AG04449 (cell line): ENCODE results near the gene IL10.

Source experiments
- CTCF ChIA-PET: fragments of 350-600 bp; formaldehyde crosslinking; extraction: SDS; loops from one replicate; lab custom pipeline; 2021; ENCODE audit warnings: antibody characterized with exemption; lab: Yijun Ruan, JAX
- POLR2A ChIA-PET: fragments of 400-600, 350-600 bp; formaldehyde crosslinking; extraction: SDS; loops from one replicate; lab custom pipeline; 2020; ENCODE audit warnings: antibody characterized with exemption, inconsistent platforms; lab: Yijun Ruan, JAX
- DNase-seq: peaks from one replicate; pipeline ENCODE4 v3.0.0-alpha.2; 2010; ENCODE audit warnings: low read depth, low spot score
- H3K4me3 ChIP-seq: 2 replicates; pipeline ENCODE4 v1.5.1; 2011; ENCODE audit warnings: low read depth, mild to moderate bottlenecking, control low read depth, low read length
- TF ChIP-seq, protein P1 (sequence below): IDR thresholded peaks from one replicate; pipeline ENCODE4 v1.5.1; 2011; ENCODE audit warnings: mild to moderate bottlenecking, moderate library complexity, low read length, control low read depth, inconsistent platforms; ENCODE audit not compliant: insufficient read depth; ENCODE audit errors: missing control alignments

Gene IL10

DNA sequence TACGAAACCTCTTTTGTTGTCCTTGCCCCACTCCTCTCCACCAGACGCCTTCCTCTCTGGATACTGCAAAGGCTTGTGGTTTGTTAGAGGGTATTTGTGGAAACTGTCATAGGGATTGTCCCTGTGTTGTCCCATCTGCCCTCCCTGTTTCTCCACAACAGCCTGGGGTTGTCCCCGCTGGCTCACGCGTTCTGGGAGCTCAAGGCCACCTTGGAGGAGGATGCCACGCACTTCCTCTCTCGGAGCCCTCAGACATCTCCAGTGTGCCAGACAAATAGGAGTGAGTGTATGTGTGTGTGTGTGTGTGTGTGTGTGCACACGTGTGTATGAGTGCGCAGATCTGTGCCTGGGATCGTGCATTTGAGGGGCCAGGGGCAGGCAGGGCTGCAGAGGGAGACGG lies 39.3 kb downstream of the IL10 start:
- POLR2A ChIA-PET, result no interaction called here
- DNase-seq, result no peak
- CTCF ChIA-PET, result interaction anchor here (0.9 to 21.1 kb wide), 11 partner anchors 7 to 249 kb away, joined by 3 to 490 read pairs (median 41); partner anchors contain the start of gene FCMR

DNA sequence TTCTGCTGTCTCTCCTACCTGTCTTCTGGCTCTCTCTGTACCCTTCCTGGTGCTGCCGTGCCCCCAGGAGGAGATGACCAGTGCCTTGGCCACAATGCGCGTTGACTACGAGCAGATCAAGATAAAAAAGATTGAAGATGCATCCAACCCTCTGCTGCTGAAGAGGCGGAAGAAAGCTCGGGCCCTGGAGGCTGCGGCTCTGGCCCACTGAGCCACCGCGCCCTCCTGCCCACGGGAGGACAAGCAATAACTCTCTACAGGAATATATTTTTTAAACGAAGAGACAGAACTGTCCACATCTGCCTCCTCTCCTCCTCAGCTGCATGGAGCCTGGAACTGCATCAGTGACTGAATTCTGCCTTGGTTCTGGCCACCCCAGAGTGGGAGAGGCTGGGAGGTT lies 39.8 kb downstream of the IL10 start:
- CTCF ChIA-PET, result interaction anchor here (1.3 to 21.1 kb wide), 9 partner anchors 10 to 249 kb away, joined by 4 to 490 read pairs (median 47); partner anchors contain the start of gene FCMR
- H3K4me3 ChIP-seq, result no peak overlapping the region
- POLR2A ChIA-PET, result no interaction called here
- TF ChIP-seq, protein P1, sequence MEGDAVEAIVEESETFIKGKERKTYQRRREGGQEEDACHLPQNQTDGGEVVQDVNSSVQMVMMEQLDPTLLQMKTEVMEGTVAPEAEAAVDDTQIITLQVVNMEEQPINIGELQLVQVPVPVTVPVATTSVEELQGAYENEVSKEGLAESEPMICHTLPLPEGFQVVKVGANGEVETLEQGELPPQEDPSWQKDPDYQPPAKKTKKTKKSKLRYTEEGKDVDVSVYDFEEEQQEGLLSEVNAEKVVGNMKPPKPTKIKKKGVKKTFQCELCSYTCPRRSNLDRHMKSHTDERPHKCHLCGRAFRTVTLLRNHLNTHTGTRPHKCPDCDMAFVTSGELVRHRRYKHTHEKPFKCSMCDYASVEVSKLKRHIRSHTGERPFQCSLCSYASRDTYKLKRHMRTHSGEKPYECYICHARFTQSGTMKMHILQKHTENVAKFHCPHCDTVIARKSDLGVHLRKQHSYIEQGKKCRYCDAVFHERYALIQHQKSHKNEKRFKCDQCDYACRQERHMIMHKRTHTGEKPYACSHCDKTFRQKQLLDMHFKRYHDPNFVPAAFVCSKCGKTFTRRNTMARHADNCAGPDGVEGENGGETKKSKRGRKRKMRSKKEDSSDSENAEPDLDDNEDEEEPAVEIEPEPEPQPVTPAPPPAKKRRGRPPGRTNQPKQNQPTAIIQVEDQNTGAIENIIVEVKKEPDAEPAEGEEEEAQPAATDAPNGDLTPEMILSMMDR, result no peak
- no peak for DNase-seq

More for the DNA sequence above, 39.3 kb downstream of the IL10 start:
- TF ChIP-seq, protein P1, result no peak
- H3K4me3 ChIP-seq, result no peak overlapping the region

DNA sequence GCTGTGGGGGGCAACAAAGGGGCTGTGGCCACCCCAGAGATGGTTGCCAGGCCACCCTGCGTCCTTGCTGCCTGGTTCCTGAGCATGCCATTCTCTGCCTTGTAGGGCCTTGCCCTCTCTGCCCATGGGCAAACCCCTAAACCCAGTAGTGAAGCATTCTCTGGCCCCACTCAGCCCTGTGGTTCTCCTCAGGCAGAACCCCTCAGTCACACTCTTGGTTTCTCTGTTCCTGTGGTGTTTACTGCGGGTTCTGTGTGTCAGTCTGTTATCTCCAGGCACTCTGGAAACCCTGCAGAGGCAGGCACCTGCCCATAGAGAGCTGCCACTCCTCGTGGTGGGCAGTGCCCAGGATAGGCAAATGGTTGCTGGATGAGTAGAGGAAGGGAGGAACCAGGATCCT lies 42.8 kb downstream of the IL10 start:
- TF ChIP-seq, protein P1, result no peak
- CTCF ChIA-PET, result interaction anchor here (2.0 to 21.1 kb wide), 4 partner anchors 17 to 188 kb away, joined by 17 to 490 read pairs (median 128); partner anchors contain the start of gene FCMR
- no peak for DNase-seq
- no peak overlapping the region for H3K4me3 ChIP-seq
- POLR2A ChIA-PET, result no interaction called here

DNA sequence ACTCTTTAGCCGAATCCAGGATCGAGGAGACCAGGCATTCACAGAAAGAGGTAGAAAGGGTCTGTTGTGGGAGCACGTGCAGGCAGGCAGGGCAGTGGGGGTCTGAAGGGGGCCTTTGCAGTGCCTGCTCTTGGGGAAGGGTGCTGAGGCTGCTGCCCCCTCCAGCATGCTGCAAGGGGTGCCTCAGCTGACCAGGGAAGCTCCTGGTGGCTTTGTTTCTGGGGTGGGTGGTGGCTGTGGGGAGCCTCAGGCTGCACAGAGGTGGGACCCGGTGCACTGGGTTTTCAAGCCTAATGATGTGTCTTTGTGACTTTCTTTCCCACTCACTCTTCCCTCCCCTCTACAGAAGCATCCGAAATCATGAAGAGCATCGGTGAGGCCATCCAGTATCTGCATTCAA lies 43.2 kb downstream of the IL10 start:
- POLR2A ChIA-PET, result no interaction called here
- DNase-seq, result no peak
- TF ChIP-seq, protein P1, result no peak

DNA sequence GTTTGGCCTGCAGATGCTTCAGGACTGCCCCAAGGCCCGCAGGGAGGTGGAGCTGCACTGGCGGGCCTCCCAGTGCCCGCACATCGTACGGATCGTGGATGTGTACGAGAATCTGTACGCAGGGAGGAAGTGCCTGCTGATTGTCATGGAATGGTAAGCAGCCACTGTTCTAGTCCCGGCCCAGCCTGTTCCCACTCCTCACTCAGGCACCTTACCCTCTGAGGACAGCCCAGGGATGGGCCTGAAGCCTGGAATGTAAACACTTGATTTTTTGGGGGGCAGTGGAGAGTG lies 43.7 kb downstream of the IL10 start:
- DNase-seq, result no peak
- CTCF ChIA-PET, result interaction anchor here (0.9 to 21.1 kb wide), 6 partner anchors 10 to 189 kb away, joined by 3 to 490 read pairs (median 78); partner anchors contain the start of gene FCMR
- TF ChIP-seq, protein P1, result no peak
- no peak overlapping the region for H3K4me3 ChIP-seq
- POLR2A ChIA-PET, result no interaction called here

More for the DNA sequence above, 43.2 kb downstream of the IL10 start:
- CTCF ChIA-PET, result interaction anchor here (7.2 to 21.1 kb wide), 4 partner anchors 16 to 188 kb away, joined by 66 to 490 read pairs (median 128); partner anchors contain the start of gene FCMR
- no peak overlapping the region for H3K4me3 ChIP-seq

DNA sequence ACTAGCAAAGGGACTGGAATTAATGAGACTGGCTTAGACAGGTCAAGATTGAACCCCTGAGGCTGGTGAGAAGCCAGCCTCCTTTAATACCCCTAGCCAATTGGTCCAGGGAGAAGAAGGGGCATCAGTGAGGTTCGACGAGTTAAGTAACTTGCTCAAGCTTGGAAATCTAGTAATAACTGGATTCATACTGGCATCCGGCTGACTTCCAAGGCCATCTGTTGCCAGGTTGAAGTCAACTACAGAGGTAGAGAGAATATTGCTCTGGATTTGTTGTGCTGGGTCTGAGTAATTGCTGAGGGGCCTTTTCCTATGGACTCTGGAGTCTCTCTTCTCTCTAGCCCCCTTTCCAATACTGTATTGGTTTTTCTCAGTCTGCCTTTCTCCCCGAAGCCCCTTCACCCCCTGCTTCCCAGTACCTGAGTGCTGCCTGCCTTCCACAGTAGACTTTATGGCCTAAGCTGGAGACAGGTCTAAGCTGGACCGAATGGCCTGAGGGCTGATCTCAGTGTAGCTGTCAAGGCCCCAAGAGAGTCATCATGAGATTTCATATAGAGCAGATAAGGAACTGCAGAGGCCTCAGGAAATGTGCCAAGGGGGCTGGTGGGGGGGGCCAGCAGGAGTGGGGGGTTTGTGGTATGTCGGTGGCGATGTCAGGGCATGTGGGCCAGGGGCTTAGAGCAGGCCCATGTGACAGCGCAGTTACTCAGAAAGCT lies 44.2 kb downstream of the IL10 start:
- H3K4me3 ChIP-seq, result no peak overlapping the region
- TF ChIP-seq, protein P1, result no peak
- ChIA-PET CTCF (interaction anchor here (0.9 to 21.1 kb wide), 11 partner anchors 7 to 277 kb away, joined by 3 to 490 read pairs (median 42); partner anchors contain the start of gene FCMR), POLR2A (no interaction called here)
- no peak for DNase-seq
